22Rv1 (cell line): ENCODE measurements around the gene MGAT5B.

Source experiments
- CTCF ChIP-seq: fragments of 450-650 bp; IDR thresholded peaks from 2 replicates; pipeline ENCODE4 v1.5.1; 2017; ENCODE audit warnings: mild to moderate bottlenecking
- ZFX ChIP-seq: fragments of 450-650 bp; IDR thresholded peaks from 2 replicates; pipeline ENCODE4 v1.6.1; 2017; ENCODE audit warnings: antibody characterized with exemption, borderline replicate concordance

GRCh38 chr17:76827736-76828135 is 40.5 kb upstream of the MGAT5B start:
- TF ChIP-seq CTCF (no peak), ZFX (no peak)
